Keratinocyte (primary cell): ENCODE data around the gene PLCL2.

Source experiments
- EZH2 ChIP-seq: IDR thresholded peaks from one replicate; pipeline ENCODE4 v1.6.1; 2012; ENCODE audit warnings: inconsistent platforms, mild to moderate bottlenecking, low read length, moderate library complexity
- TF ChIP-seq, protein P1 (sequence below), 3 experiments: IDR thresholded peaks in 1 of 3; conservative IDR thresholded peaks in 1 of 3; optimal IDR thresholded peaks in 1 of 3; 2 replicates in 2 of 3; 3 replicates in 1 of 3; pipeline versions ENCODE3 to v1.5.1; 2011; ENCODE audit warnings: low read length in 3 of 3, mild to moderate bottlenecking in 3 of 3, moderate library complexity in 2 of 3, control low read depth in 1 of 3, inconsistent platforms in 1 of 3; ENCODE audit not compliant: insufficient read depth in 2 of 3; ENCODE audit errors: extremely low read depth in 1 of 3

DNA sequence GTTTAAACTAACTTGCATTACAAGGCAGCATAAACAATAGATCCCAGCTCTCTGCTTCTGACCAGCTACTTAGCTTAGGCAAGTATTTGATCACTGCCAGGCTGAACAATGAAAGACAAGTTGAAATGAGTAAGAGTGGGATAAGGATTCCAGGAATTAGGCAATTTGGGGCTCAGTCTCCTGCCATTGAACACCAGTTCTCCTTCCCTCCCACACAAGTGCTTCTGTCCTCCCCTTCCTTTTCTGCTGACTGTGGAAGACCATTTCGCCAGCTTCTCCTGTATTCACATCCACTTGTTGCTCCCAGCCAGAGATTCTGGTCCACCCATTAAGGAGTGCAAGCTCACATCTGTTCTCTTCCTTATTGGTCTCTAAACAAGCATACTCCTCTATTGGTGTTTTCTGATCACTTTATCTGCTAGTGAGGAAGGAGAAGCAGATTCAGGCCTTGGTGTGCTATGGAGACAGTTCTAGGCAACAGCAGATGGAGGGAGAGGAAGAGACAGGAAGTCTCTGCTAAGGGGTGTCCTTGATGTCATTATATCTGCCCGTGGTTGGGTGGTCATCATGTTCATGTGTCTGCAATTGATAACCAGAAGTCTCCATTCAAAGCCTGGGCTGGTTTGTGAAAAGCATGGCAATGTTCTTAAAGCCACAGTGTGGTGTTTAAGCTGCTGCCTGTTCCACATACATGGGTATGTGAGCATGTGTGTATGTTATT, 121.5 kb downstream of the PLCL2 start:
- TF ChIP-seq, protein P1, sequence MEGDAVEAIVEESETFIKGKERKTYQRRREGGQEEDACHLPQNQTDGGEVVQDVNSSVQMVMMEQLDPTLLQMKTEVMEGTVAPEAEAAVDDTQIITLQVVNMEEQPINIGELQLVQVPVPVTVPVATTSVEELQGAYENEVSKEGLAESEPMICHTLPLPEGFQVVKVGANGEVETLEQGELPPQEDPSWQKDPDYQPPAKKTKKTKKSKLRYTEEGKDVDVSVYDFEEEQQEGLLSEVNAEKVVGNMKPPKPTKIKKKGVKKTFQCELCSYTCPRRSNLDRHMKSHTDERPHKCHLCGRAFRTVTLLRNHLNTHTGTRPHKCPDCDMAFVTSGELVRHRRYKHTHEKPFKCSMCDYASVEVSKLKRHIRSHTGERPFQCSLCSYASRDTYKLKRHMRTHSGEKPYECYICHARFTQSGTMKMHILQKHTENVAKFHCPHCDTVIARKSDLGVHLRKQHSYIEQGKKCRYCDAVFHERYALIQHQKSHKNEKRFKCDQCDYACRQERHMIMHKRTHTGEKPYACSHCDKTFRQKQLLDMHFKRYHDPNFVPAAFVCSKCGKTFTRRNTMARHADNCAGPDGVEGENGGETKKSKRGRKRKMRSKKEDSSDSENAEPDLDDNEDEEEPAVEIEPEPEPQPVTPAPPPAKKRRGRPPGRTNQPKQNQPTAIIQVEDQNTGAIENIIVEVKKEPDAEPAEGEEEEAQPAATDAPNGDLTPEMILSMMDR (optimal IDR thresholded peaks at IDR 0.05 in 1 of 3, IDR thresholded peaks at IDR 0.05 in 1 of 3, conservative IDR thresholded peaks at IDR 0.05 in 1 of 3; ENCODE audit: extremely low read depth in 1 of 3, insufficient read depth in 2 of 3, low read length in 3 of 3) = no peak
- no peak for TF ChIP-seq EZH2
